Renal pelvis (tissue), 4 donors: Measurements from ENCODE around the gene PPDPF. TPM values are rescaled to one million over a fixed set of nuclear protein-coding genes. Genes with fewer than 3 reads are reported as not detected.
A peak's percentile ranks its signal among the peaks of the same experiment; 100 is the strongest.

Experiments used
- DNase-seq: peaks from one replicate; pipeline ENCODE4 v3.0.0-alpha.2; 2013
- polyA plus RNA-seq, 3 donors: library from polyadenylated mRNA; unstranded; fragments of 120-200 nt; gene quantifications; one replicate each; pipeline ENCODE4 v1.2.1, GENCODE V29; 2013; ENCODE audit not compliant: insufficient read length in 3 of 3

PPDPF gene
- polyA plus RNA-seq, 3 donors = 285 to 420 (median 332) TPM

DNA sequence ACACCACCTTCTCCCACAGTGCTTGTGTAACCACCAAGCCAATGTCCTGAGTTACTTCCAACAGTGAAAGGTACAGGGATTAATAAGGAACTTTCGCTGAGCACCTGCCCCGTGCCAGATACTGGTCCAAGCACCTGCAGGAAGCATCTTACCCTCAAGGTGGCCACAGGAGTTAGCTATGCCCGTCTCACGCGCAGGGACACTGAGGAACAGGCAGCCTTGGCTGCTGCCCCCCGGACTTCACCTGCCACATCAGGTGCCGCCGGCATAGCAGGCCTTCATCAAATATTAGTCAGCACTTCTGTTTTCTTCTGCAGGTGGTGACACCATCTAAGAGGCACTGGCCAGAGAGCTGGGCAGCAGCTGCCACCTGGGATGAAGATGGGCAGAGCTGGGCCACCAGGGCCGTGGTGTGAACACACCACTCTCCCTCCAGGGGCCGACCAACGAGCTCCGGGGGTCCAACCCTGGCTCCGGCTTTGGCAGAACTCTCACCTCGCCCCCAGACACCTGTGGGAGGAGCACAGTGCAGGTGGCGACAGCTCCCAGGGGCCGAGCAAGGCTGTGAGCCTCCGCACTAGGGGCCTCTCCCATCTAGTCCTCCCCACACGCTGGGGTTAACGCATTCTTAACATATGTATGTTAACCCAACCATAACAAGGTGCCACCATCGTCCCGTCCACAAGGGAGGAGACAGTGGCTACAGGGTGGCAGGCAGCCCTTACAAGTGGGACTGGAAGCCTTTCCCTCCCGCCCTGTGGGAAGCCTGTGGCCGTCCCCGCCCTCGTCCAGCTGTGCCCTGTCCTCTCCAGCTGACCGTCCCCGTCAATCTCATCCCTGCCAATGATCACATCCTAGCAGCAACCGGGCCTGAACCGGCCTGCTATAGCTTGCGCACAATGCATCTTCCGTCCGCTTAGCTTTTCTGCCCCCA lies 2.9 kb upstream of the PPDPF start:
- no peak for DNase-seq

DNA sequence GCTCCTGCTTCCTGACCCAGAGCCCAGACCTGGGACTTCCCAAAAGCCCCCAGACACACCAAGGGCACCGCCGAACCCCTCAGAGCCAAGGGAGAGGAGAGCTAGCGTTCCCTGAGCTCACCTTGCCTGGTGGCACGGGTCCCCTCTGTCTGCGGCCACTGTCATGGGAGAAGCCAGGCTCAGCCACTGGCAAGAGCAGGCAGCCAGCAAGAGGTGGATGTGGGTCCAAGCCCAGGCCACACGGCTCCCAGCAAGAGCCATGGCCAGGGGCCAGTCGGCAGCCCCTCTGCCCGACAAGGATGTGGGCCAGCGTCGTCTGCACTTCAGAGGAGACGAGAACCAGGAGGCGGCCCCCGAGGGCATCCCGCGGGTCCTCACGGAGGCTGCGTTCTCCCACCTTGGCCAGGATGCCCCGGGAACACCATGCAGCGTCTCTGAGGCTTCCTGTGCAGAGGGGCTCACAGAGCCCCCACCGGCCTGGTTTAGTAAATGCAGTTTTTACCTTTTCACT lies 2.2 kb upstream of the PPDPF start:
- no peak for DNase-seq

DNA sequence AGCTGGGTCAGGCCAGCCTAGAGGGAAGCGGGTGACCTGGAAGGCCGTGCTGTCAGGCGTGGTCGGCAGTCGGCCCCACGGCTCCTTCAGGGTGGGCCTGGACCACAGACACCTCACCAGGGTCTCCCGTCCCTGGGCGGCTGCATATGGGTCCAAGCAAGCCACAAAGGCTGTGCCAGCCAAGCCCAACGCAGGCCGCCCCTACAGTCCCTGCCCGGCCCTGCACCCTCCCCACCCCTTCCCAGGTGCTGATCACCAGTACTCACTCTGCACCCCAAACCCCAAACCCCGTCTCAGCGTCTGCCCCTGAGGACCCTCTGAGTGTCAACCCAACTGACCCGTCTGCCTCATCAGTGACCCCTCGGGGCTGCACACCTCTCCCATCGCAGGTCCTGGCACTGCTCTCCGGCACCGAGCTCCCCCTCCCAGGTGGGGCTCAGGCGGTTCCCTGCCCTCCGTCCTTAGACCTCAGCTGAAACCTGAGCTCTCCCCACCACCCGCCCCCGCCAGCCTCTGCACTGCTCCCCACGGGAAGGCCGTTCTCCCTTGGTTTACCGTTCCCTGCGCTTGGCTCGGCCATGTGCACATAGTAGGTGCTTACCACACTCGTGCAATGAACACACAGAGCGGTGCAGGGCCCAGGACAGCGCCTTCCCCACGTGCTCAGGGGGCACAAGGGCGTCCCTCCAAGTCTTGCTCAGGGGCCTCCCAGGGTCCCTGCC lies 1.5 kb upstream of the PPDPF start:
- no peak for DNase-seq

DNA sequence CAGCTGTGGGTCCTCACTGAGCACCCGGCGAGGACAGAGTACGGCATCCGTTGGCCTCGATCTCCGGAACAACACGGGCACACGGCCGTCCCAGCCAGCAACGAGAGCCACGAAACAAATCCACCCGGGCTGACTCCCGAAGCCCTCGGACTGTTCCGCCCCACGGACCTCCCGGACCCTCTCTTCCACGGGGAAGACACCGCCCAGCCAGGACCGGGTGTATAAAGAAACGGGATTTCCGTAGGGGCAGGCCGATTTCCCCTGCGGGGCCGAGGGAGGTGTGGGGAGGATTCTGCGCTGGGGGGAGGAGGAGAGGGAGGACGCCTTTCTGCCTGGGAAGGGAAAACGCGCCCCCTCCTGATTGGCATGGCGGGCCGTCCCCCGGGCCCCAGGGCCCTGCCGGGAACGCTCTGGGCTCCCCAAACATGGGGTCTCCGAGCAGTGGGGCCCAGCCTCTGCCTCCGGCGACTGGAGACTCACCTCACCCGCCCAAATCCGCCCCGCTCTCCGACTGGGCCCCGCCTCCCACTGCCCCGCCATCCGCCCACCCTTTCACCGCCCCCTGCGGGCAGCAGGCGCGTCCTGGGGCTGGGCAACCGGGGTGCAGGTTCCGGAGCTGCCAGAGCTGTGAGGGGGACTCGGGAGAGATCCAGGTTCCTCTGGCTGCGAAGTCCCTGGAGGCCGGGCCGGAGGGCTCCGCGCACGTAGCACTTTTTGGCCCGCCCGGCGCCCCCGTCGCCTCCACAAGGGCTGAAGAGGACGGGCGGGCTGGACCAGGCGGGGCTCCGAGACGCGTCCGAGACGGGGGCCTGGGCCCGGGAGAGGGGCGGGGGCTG lies 679 bp upstream of the PPDPF start:
- no peak for DNase-seq

DNA sequence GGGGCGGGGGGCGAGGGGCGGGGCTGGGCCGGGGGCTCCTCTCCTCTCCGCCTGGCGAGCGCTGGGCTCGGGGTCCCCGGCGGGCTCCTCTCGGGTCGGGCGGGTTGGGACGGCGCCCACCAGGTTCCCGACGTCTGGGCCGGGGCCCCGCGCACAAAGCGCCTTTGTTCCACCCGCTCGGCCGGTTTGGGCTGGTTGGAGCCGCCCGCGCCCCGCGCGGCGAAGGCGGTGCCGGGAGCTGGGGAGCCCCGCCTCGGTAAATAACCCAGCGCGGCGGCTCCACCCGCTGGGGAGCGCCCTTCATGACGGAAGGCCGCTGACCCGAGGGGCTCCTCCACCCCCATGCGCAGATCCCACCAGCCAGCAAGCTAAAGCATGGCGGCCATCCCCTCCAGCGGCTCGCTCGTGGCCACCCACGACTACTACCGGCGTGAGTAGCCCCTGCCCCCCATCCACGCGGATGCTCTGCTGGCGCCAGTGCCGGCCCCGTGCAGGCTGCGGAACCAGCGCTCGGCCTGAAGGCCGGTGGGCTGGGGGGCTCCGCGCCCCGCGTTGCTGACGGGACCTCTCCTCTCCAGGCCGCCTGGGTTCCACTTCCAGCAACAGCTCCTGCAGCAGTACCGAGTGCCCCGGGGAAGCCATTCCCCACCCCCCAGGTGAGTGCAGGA lies 503 bp downstream of the PPDPF start:
- DNase-seq = peak; percentile 65

DNA sequence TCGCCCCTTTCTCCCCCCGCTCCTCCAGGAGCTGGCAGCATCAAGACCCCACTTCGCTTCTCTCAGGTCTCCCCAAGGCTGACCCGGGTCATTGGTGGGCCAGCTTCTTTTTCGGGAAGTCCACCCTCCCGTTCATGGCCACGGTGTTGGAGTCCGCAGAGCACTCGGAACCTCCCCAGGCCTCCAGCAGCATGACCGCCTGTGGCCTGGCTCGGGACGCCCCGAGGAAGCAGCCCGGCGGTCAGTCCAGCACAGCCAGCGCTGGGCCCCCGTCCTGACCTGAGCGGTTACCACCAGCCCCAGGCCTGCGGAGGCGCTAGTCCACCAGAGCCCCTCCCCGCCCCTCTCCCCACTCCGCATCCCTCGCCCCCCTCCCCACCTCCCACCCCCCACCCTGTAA lies 1.0 kb downstream of the PPDPF start:
- no peak for DNase-seq

DNA sequence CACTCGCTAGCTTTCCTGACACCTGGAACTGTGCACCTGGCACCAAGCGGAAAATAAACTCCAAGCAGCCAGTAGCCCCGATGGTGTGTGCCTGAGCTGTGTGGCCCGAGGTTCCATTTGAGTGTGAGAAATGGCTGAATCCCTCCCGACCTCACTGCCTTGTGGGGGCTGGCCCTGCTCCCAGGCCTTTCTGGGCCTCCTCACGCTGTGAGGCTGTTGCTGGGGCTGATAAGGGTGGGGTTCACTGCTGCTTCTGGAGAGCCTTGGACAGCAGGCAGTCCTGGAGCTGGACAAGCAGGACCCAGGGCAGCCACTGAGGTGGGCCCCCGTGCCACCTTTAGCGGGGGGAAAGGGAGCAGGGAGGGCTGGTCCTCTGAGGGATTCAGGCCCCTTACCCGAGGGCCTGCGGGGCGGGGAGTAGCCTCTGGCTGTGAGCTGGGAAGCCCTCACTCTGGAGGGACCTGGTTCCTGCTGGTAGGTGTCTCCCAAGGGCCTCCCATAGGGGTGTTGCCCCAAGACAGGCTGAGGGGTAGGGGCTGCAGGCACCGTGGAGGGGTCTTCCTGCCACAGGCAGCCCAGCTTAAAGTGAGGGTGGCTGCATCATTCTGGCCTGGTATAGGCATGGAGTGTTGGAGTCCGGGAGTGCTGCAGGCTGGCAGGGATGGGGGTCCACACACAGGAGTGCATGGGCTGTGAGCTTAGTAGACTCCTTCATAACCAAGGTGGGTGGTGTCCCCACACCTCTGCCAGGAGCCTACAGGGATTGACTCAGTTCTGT lies 1.7 kb downstream of the PPDPF start:
- no peak for DNase-seq

DNA sequence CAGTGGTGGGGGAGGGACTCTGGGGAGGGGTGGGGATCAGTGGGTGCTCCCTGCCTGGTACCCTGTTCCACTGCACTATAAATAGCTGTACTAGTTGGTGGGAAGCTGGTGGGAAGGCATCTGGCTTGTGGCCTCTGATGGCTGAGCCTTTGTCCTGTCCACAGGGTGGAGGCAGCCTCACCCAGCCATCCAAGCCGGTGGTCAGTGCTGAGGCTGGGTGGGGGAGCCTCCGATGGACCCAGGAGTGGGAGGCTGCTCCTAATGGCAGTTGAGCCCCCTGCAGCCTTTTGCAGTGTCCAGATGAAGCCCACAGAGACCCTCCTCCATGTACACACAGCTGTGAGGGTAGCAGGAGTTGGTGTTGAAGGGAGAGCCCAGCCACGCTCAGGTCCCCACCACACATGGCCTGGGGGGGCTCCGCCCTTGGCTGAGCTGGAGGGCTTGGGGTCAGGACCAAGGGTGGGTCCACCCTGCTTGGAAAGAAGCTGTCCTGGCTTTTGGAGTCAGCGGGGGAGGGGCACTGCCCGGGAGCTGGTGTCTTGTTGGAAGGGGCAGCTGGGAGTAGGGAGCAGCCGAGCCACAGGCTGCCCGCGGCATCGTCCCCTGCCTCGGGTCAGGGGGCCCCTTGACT lies 2.5 kb downstream of the PPDPF start:
- no peak for DNase-seq

DNA sequence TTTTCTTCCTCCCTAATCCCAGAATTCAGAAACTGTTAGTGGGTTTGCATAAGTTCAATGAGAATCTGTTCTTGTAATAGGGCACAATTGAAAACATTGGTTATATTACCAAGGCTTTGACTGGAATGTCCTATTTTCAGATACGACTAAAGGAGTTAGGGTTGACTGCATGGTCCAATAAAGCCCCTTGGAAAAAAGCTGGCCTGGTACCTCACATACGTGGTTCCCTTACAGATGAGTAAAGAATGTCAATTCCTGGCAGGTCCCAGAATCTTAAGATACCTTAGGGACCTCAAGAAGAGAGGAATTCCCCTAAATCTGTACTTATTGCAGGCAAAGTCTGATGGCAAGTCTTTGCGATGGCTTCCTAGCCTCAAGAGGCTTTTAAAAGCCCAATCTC lies 4.6 kb downstream of the PPDPF start:
- no peak for DNase-seq

DNA sequence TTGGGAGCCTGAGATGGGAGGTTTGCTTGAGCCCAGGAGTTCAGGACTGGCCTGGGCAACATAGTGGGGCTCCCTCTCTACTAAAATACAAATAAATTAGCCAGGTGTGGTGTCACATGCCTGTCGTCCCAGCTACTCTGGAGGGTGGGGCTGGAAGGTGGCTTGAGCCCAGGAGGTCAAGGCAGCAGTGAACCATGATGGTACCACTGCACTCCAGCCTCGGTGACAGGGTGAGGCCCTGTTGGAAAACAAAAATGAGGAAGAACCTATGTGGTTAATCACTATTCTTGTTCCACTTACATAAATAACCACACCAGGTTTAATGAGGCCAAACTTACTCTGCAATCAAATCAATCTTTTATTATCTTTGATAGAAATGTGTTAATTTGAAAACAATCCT lies 5.4 kb downstream of the PPDPF start:
- DNase-seq = no peak

DNA sequence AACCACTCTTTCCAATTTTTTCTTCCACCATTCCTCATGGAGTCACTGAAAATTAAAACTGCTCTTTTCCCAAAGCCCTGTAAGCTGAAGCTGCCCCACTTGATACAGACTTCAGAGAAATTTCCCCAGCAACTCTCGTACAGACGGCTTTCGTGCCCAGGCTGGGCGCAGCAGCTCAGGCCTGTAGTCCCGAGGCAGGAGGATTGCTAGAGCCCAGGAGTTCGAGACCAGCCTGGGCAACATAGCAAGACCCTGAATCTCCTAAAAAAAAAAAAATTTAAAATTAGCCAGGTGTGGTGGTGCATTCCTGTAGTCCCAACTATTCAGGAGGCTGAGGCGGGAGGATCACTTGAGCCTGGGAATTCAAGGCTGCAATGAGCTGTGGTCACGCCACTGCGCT lies 6.6 kb downstream of the PPDPF start:
- DNase-seq = no peak

DNA sequence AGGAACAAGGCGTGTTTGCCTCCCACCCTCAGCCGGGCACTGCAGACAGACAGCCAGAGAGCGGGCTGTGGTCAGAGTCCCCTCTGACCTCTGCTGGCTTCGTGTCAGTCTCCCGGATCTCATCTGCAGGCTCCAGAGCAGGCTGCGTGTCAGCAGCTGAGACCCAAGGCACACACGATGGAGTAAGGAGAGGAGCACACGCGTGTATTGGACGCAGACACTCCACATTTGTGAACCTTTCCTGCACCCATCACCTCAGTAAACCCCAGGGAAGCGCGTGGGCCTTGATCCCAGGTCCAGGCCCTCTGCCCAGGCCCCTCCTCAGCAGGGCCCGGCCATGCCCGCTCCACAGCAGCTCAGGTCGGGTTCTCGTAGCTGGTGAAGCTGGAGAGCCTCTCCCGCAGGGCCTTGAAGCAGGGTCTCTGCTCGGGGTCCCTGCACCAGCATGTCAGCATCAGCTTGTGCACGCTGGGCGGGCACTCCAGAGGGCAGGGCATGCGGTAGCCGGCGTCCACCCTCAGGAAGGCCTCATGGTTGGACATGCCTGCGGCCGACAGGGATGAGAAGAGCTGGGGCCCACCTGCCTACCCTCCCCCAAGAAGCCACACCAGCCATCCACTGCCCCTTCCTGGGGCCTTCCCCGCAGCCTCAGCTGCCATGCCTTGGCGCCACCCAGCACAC lies 8.8 kb downstream of the PPDPF start:
- DNase-seq = no peak

DNA sequence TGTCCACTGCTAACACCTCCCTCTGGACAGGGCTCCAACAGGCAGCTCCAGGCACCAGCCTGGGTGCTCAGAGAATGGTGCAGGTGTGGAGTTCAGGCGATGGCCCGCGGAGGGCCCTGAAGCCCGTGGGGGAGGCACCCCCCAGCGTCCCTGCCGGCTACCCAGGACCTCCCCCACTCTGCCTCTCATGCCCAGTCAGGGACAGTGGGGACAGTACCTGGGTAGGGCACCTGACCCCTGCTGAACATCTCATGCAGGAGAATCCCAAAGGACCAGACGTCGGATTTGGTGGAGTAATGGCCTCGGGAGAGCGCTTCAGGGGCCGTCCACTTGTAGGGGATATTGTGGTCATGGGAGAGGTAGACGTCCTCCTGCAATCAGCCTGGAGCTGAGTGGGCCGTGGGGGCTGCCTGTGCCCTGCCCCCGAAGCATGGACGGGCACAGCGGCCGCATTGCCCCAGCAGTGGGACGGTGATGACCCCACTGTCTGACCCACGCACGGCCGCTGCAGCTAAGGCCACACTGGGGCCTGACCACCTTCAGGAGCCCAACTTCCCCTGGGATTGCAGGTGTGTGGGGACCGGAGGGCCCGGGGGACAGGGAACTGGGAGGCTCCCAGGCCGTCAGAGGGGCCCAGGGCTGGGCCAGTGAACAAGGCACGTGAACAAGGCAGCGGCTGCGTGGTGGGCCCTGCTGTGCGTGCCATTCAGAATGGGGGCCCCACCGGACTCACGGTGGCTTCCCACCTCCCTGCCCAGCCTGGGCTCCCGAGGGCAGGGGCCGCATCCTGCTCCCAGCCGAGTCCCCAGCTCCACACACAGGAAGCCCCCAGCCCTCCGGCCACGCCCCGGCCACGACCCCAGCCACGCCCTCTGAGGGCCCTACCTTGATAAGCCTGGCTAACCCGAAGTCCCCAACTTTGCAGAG lies 9.6 kb downstream of the PPDPF start:
- DNase-seq = no peak

DNA sequence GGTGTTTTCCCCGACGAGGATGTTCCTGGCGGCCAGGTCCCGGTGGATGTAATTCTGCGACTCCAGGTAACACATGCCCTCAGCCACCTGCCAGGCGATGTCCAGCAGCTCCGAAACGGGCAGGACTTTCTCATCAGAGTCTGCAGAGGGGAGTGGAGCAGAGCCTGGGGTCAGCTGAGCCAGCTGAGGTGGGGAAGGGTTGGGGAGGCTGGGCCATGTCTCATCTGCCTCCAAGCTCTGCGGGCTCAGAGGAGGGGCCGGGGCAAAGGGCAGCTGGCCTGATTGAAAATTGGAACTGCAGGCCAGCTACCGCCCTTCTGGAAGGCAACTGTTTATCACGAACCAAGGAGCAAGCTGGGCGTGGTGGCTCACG lies 10.2 kb downstream of the PPDPF start:
- no peak for DNase-seq

DNA sequence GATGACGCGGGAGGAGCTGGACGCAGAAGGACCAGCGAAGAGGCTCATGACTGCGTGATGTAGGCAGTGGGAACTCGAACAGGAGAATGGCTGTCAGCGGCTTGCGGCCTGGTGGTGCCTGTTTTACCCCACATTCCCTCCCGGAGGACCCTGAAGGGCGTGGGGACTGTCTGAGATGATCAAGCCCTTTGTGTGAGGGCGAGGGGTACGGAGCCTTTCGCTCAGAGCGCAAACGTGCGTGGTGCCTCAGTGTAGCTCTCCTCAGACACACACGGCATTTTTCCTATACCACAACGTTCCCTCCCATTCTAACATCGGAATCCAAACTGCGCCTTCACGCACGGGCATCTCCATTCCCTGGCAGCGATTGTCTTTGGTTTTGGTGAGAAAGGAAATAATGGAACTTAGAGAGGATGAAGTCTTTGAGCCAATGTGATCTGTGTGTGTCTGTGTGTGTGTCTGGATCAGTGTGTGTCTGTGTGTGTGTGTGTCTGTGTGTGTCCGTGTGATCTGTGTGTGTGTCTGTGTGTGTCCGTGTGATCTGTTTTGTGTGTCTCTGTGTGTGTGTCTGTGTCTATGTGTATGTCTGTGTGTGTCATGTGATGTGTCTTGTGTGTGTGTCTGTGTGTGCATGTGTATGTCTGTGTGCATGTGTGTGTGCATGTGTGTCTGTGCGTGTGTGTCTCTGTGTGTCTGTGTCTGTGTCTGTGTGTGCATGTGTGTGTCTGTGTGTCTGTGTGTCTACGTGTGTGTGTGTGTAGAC lies 11.3 kb downstream of the PPDPF start:
- DNase-seq = no peak

DNA sequence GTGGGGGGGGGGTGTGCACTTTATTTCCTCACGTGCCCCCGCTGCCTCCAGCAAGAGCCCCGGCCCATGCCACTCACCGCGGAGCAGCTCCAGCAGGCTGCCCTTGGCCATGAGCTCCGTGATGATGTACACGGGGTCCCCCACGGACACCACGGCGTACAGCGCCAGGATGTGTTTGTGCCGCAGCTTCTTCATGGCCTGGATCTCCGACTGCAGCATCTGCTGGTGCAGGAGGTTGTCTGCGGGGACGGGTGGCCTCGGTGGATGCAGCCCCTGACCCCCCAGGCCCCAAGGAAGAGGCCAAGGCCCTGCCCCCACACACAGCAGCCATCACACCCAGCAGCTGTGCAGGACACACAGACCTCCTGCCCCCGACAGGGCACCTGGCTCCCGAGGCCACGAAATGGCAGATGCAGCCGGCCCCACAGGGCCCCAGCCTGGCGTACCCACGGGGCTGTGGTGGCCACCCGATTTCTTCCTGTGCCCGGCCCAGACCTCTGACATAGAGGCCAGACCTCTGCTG lies 11.9 kb downstream of the PPDPF start:
- DNase-seq = no peak

DNA sequence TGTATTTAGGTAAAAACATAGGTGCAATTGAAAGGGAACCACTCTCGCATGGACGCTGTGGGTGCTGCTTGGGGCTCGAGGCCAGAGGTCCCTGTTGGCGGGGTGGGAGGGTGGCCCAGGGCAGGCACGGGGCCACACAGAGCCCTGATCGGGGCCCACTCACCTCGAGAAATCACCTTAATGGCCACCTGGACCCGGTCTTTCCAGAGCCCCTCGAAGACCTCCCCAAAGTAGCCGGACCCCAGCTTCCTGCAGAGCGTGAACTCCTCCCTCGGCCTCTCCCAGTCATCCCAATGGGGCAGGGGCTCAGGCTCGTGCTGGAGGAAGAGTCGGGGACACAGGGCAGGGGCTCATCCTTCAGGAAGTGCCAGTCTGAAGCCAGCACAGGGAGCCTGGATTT lies 12.8 kb downstream of the PPDPF start:
- DNase-seq = no peak
